HG02885 (cell line): Measurements from ENCODE around the gene NFYA.

ENCODE experiments used
- ATAC-seq: cut with Tn5 transposase; IDR thresholded peaks from one replicate; pipeline ENCODE4 v1.9.1; 2021; ENCODE audit warnings: mild to moderate bottlenecking; ENCODE audit not compliant: unreplicated experiment, poor library complexity

NFYA gene

DNA sequence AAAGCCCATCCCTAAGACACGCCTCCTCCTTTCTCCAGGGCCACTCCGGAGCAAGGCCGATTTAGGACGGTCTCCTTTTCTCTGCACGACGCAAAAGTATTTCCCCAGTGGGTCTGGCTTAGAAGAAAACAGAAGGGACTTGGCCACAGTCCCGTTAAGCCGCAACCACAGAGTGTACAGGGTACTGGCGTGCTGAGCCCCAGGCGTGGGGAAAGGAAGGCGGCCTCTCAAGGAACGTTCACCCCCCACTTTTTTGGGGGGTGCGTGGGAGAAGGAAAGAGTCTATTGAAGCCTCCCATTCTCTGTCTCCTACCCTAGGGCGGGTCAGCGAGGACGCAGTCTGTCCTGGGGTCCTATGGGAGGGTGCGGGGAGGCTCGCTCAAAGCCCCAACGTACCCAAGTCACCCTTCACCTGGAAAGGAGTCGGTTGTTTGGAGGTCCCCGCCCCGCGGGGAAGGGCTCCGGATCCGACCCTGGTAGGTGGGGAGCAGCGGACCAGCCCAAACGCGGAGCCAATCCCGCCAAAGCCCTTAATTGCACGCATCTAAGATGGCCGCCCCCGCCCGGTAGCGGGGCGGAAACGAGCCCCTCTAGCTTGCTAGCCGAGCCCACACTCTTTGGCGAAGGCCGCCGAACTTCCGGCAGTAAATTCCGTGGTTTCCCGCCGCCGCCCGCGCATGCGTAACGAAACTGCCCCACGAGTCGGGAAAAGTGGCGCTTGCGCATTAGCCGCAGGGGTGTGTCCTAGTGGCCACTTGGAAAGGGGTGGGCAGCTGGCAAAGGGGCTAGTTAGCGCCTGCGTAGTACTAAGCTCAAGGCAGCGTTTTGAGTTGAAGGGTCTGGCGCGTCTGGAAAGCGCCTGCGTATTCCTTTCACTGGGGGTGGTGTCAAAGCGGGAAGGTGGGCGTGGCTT lies 595 bp upstream of the NFYA start, which contains the start of gene OARD1:
OARD1 (minus strand) TSS at position 434 of the 913 bp plus-strand sequence. CDS start 722 bp downstream, outside the sequence.
- peak; percentile 67 for ATAC-seq

DNA sequence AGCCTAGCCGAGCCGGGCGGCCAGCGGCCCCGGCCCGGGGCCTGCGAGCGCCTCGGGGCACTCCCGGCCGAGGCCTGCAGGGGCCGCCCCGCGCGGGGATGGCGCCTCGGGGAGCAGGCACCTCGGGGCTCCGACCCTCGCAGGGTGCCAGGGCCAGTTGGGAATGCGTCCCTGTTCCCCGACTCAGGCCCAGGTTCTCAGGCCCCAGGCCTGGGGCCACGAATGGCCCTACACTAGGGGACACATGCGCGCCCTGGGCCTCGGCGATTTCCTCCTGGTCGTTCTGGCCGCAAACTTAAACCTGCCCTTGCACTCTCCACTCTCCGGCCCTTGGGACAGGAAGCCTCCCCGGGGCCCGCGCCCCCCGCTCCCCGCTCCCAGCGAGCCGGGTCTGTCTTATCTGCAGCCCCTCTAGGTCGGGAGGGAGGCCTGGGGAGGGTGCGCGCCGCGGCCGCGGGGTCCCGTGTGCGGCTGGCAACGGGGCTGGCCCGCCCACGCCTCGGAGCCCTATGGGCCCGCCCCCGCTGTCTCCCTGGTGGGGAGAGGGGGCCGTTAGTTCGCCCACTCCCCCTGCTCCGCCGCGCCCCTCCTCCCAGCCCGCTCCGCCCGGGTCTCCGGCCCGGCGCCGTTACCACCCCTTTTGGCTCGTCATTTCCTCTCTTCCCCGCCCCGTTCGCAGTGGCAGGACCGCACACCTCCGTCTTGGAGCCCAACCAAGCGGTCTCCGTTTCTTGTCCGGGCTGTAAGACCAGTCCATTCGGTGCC lies 611 bp downstream of the NFYA start:
- ATAC-seq, result peak; percentile 37

DNA sequence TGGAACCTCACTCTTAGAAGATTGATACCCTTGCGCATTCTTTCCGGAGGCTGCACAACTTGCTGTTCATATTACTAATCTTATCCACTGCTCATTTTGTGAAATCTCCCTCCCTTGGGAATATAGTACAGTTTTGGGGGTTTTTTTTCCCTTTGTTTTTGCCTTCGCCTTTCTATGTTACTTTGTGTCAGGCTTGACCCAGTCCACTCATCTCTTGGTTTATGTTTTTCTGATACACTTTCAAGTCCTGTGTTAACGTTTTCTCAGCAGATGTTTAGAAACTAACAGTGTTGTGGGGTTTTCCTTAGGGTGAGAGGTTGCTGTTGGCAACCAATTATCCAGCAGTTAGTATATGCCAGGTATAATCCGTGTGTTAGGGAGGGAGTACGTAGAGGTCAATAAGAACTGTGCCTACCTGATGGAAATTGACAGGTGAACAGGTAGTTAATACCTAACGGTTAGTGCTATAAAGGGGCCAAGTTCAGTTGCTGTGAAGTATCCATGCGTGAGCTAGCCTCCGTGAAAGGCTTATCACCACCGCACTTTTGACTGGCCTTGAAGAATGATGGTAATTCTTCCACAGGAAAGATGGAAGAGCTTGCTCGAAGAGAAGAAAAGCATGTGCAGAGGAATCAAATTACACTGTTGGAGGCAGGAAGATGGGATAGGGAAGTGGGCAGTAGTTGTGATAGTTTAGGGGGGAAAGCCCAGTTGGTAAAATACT lies 1.4 kb downstream of the NFYA start:
- ATAC-seq, result no peak

DNA sequence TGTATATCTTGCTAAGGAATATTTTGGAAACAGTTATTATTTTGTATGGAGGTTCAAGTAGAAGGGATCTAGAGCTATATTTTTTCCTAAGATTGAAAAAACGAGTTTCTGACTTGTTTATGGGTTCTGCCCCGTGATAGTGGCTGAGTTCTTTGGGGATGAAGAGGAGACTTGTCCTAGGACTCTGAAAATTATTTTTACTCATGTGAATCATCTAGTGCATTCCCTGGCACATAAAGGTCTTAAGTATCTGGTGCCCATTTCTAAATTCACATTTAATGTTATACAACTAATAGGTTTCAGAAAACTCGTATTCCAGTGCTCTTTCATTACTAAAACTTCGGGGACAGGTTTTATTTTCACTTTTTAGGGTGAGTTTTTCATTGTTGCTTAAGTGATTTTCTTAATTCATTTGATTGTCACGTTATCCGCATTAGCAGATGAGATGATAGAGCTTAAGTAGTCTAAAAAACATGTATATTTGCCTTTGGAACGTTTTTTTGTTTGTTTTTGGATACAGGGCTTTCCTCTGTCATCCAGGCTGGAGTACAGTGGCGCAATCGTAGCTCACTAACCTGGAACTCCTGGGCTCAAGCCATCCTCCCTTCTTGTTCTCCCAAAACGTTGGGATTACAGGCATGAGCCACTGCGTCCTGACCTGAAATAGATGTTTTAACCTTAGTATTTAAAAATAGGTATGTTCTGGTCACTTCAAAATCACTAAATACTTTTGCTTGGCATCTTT lies 2.1 kb downstream of the NFYA start:
- no peak for ATAC-seq

DNA sequence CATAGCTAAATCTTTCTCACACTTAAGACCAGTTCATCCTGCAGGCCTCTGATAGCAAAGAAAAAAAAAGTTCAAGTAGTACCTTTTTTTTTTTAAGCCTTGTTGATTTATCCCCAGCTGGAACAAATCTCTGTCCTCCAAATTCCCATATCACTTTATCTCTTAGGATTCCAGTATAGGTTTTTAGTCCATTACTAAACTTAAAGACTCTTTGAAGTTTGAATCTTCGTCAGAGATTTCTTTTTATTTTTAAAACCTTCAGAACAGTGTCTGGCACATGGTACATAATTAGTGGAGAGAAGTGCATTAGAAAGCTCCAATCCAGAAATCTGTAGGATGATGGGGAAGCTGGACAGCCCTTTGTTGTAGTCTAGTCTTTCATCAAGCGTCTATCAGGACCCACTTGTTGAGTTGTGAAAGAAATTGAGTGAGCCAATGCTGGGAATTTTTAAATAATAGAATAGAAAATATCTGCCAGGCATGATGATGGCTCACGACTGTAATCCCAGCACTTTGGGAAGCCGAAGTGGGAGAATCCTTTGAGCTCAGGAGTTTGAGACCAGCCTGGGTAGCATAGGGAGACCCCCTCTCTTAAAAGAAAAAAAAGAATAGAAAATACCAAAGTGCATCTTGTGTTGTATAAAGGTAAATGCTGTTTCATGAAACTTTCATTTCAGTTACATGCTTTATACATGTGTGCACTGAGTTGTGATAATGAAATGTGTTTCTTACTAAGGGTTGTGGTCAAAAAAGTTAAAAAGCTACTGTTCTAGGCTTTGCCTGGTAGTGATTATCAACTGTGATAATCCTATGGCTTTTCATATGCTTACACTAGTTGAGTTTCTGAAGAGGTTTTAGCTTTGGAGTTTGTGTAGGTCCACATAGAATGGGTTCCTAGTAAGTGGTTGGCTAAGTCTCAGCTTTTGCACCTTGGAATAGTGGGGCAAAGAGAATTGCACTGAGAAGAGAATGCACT lies 3.2 kb downstream of the NFYA start:
- no peak for ATAC-seq

DNA sequence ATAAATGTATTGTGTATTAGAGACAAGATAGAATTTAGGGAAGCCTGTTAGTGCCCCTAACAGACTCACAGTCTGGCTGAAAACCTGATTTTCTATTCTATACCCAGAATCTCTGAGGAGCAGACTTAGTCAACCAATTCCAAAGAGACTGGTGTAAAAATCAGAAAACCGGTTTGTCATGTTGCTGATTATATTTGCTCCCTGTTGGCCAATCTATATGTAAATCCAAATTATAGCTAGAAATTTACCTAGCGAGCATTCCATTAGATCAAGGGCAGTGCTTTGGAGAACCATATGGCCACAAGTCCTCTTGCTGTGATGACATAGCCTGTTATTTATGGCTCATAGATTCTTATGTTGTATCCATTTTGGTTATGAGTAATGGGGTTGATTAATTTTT lies 4.8 kb downstream of the NFYA start:
- no peak for ATAC-seq

DNA sequence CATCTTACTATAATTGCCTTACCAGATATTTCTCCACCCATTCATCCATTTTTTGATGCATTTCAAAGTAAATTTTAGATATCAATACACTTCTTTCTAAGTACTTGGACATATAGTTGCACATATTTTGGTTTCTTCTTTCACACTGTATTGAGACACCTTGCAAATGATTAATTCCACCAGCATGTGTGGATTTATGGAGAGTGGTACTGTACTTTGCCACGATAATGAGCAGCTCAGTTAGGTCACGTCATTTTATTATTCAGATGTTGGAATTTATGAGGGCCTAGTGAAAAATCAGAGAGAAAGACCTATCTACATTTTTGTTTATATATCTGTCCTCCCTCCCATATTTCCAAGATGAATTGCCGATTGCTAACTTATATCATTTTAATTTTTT lies 5.3 kb downstream of the NFYA start:
- ATAC-seq, result no peak

DNA sequence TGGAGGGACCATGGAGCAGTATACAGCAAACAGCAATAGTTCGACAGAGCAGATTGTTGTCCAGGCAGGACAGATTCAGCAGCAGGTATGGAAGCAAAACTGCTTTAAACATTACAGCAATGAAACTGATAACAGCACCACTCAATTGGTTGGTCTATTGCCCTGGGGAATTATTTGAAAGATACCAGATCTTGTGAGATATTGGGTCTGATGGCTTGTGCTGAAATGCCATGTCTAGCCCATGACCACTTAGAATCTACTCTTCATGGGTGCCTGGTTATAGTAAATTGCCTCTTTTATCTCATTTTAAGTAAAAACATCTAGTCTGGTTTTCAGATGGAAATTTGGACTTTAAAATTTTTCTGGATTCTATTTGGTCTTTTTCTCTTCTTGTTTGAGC lies 6.3 kb downstream of the NFYA start:
- no peak for ATAC-seq

DNA sequence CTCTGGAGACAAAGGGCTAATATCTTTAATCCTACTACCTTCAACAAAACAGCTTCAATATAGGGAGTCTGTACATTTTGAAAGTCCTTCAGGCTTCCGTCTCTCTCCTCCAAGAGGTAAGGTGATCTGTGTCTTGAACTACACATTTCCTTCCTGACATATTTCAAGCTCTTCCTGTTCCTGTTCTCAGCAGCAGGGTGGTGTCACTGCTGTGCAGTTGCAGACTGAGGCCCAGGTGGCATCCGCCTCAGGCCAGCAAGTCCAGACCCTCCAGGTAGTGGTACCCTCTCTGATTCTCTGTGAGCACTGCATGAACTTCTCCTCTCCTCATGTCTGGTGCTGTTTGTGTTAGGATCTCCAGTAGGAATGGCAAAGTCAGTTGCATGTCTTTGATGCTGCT lies 7.8 kb downstream of the NFYA start:
- no peak for ATAC-seq

DNA sequence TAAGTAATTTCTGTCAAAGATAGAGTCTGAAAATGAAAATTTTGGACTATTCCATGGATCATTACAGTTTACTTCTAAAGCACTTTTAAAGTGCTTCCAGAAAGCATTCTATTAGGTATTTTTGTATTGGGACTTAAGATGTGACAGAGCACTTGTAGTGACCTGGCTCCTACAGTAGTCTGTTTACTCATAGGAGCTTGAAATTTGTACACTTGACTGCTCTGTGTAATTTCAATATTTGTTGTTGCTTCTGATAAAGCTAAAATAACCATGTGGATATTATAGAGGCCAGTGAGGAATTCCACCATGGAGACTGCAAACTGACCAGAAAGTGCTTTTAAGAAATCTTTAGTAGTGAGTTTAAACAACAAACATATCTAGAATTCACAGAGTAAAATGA lies 10.3 kb downstream of the NFYA start:
- no peak for ATAC-seq

DNA sequence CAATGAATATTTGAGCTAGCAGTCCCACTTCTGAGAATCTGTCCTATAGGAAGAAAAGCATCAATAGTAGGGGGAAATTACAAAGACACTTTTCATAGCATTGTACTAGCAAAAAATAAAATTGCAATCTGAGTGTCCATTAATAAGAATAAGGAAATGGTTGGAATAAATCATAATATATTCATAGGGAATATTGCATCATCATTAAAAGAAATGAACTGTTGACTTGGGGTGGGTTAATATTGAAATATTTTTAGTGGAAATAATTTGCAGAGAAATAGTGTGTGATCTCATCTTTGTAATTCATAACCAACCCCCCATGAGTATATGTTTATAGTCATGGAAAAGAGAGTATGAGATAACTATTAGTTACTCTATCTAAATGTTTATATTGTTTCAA lies 12.4 kb downstream of the NFYA start:
- no peak for ATAC-seq

DNA sequence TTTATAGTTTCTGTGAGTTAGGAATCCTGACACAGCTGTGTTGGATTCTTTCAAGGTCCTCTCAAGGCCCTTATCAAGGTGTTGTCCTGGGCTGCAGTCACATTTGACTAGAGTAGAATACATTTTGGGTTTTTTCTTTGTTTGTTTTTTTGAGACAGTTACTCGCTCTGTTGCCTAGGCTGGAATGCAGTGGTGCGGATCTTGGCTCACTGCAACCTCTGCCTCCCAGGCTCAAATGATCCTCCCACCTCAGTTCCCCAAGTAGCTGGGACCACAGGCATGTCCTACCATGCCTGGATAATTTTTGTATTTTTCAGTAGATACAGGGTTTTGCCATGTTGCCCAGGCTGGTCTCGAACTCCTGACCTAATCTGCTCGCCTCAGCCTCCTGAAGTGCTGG lies 15.7 kb downstream of the NFYA start:
- ATAC-seq, result no peak

DNA sequence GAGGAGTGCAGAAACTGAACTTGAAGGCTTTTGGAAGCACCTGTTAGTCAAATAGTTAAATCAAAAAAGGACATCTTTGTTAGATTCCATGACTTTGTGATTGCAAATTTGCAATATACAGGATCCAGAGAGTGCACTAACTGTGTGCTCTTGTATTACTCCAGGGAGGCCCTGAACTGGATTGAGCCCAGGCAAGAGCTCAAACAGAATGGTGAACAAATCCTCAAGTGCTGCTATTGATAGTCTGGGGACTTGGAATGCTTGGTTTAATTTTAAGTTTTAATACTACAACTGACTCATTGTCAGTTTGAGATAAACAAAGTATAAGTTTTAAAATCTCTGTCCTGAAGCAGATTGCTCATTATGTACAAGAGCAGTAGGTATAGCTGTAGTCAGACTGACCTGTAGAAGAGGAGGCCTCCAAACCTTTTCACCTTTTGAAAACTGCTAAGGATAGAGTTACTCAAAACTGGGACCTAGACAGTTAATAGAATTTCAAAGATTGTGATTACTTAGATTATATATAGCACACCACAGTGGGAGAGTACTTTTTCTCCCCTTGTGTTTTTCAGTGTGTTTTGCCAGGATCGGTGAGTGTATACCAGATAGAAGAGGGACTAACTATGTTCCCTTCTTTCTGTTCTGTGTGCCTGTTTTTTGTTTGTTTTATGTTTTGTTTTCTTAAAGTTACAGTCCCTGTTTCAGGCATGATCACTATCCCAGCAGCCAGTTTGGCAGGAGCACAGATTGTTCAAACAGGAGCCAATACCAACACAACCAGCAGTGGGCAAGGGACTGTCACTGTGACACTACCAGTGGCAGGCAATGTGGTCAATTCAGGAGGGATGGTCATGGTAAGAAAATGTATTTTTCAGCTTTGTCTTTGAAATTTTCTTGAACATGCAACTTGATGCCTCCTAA lies 18.3 kb downstream of the NFYA start:
- no peak for ATAC-seq

DNA sequence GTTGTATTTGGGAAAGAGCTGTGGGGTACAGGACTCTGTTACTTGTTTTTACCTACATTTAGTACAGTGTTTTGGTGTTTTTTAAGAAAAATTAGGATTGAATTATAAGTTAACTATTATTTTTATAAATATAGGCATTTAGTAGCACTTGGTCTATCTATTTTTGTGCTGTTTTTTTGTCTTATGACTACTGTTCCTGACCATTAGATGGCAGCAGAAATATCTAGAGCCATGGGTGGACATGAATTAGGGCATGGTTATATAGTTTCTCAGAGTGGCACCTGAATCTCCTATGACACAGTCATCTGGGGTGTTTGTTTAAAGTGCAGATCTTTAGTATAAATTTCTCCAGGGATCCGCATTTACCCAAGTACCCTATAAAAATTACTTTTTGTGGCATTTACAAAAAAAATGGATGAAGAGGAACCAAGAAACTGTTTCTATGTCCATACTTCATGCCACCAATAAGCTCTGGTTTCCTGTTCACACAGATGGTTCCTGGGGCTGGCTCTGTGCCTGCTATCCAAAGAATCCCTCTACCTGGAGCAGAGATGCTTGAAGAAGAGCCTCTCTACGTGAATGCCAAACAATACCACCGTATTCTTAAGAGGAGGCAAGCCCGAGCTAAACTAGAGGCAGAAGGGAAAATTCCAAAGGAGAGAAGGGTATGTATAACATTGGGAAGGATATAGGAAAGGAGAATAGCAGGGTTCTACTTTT lies 19.8 kb downstream of the NFYA start:
- no peak for ATAC-seq

DNA sequence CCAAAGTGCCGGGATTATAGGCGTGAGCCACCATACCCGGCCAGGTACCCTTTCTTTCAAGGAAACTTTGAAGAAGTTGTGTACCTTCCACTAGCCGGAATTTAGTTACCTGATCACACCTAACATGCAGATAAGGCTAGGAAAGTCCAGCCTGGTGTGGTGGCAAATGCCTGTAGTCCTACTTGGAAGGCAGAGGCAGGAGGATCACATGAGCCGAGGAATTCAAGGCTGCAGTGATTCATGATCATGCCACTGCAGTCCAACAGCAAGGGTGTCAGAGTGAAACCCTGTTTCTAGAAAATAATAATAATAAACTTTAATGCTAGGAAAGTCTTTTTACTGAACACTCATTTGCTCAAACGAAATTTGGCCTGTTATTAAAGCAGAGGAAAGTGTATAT lies 21.0 kb downstream of the NFYA start:
- no peak for ATAC-seq

DNA sequence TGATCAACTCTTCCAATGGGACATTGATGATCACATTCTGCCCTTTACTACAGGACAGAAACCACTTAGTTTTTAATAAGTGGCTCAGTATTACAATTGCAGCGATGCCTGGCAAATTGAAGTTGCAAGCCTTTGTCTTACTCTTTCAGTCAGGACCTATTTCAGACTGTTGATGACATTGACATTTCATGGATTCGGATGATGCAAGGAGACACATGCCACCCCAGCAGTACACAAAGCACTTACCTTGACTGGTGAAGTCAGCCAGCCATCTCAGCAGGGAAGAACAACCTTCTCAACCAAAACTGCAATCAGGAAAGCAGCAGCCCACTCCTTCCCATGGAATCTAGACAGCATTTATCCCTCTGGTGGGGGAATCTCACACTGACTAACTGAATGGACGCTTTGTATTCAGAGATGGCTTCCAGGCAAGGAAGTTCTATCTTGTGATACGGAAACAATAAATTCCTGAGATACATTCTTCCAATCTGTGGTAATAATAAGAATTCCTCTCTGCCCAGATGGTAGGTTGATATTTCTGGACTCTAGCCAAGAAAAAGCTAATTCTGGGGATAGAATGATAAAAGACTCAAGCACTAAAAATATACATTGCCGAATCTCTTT lies 24.8 kb downstream of the NFYA start:
- ATAC-seq, result no peak

DNA sequence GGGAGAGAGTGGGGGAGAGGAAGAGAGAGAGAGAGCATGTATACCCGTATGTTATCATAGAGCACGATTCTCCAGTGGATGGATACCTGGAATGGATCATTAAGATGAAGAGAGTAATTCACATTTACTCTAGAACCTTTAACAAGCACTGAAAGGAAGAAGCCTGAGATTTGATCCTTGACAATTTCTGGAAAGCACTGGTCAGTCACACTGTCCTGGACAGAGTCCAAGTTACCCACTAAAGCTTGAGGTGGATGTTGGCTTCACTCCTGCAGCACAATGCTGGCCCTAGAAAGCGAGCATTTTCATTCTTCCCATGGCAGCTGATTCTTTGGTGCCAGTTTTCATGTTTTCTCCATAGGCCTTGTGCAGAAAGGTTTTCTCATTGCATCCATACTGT lies 25.6 kb downstream of the NFYA start:
- no peak for ATAC-seq
